NOMO-1 treated with dmso at 0.1 percent for 144 hours (cell line): Measurements from ENCODE around the gene JTB.

Experiments
- DNase-seq: peaks from one replicate; lab custom pipeline; 2025; ENCODE audit not compliant: unreplicated experiment; lab: John Stamatoyannopoulos, UW

The JTB gene

GRCh38 chr1:153956997-153957715 lies 20.3 kb downstream of the JTB start:
- no peak for DNase-seq

GRCh38 chr1:153954826-153955225 lies 22.6 kb downstream of the JTB start:
- DNase-seq: no peak

GRCh38 chr1:153953859-153954365 lies 23.6 kb downstream of the JTB start:
- DNase-seq: no peak

GRCh38 chr1:153951801-153952200 lies 25.7 kb downstream of the JTB start:
- DNase-seq: no peak

GRCh38 chr1:153951183-153951582 lies 26.3 kb downstream of the JTB start:
- DNase-seq: no peak

- peak; percentile 88 for DNase-seq
These were observed 30.7 kb downstream of the JTB start, which contains the start of gene DENND4B for GRCh38 chr1:153946622-153947241. DENND4B (minus strand) TSS chr1:153946718; CDS start chr1:153944374, 2,344 bp downstream.

GRCh38 chr1:153945795-153946621 lies 31.5 kb downstream of the JTB start:
- peak; percentile 96 for DNase-seq

GRCh38 chr1:153945131-153945794 lies 32.2 kb downstream of the JTB start:
- peak; percentile 88 for DNase-seq

GRCh38 chr1:153944827-153945117 lies 32.7 kb downstream of the JTB start:
- no peak for DNase-seq

GRCh38 chr1:153944005-153944826 lies 33.3 kb downstream of the JTB start:
- no peak for DNase-seq

- DNase-seq: no peak
These were observed 34.5 kb downstream of the JTB start for GRCh38 chr1:153942766-153943549.

GRCh38 chr1:153941826-153942725 lies 35.4 kb downstream of the JTB start:
- no peak for DNase-seq

GRCh38 chr1:153940756-153941155 lies 36.7 kb downstream of the JTB start:
- DNase-seq: no peak

- no peak for DNase-seq
These were observed 38.0 kb downstream of the JTB start for GRCh38 chr1:153939476-153939875.

GRCh38 chr1:153938996-153939395 lies 38.5 kb downstream of the JTB start:
- DNase-seq: no peak

GRCh38 chr1:153937331-153937730 lies 40.1 kb downstream of the JTB start:
- no peak for DNase-seq

- DNase-seq: no peak
These were observed 41.3 kb downstream of the JTB start for GRCh38 chr1:153936011-153936802.

- DNase-seq: no peak
These were observed 42.7 kb downstream of the JTB start for GRCh38 chr1:153934746-153935145.
